Measurements from ENCODE around the gene IGSF23. TPM values are rescaled to one million over a fixed set of nuclear protein-coding genes. Genes with fewer than 3 reads are reported as not detected.

Gene IGSF23
- total RNA-seq, 1 donor from 2014 or later, result not detected

DNA sequence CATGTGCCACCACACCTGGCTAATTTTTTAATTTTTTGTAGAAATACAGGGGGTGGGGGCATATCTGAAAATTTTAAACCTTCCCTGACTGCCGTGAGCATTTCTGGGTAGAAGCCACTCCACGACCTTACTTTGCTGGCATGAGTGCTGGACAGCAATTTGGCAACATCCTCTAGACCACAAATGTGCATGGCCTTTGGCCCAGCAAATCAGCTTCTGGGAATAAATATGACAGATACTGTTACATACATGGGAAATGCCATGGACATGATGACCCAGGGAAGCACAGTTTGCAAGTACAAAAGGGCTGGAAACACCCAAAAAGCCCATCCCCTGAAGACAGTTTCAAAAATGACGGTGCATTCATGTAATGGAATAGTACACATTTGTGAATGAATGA is 27.2 kb downstream of the IGSF23 start:
- peak; percentile 70 to 82 for DNase-seq (ENCODE audit: low read depth in 2 of 2)

DNA sequence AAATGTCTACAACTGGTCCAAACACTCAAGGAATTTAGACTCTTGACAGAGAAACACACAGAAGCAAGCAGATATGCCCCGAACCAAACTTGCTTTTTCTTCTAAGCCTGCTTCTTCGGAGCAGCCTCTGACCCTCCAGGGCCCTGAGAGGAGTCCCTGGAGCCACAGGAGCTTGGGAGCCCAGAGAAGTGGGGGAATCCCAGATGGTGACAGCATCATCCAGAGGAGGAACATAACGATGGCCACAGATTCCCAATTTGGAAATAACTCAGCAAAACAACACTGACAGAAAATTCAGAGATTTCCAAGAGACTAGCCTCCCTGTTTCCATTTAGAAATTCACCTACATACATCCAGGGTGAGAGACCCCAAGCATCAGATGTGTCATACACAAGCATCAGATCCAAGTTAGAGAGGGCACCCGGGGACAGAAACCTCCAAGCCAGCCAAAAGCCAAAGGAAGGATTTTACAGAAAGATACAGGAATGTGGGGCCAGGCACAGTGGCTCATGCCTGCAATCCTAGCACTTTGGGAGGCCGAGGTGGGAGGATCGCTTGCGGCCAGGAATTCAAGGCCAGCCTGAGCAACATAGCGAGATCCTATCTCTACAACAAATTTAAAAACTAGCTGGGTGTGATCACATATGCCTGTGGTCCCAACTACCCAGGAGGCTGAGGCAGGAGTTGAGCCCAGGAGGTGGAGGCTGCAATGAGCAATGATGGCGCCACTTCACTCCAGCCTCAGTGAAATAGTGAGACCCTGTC is 28.3 kb downstream of the IGSF23 start:
- DNase-seq (ENCODE audit: low read depth in 2 of 2), result no peak

DNA sequence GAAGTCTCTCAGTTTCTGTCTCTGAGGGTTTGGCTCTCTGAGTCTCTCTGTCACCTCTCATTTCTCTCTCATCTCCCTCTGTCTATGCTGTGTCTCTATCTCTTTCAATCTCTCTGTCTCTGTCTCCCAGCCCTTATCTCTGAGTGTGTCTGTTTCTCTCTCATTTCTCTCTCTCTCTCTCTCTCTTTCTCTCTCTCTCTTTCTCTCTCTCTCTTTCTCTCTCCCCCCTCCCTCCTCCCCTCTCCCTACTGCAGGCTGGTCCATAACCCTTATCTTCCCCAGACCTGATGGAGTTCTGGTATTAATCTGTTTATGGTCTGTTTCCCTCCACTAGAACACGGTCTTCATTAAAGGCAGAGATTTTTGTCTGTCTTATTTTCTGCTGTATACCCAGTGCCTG is 29.0 kb downstream of the IGSF23 start:
- no peak for DNase-seq (ENCODE audit: low read depth in 2 of 2)

DNA sequence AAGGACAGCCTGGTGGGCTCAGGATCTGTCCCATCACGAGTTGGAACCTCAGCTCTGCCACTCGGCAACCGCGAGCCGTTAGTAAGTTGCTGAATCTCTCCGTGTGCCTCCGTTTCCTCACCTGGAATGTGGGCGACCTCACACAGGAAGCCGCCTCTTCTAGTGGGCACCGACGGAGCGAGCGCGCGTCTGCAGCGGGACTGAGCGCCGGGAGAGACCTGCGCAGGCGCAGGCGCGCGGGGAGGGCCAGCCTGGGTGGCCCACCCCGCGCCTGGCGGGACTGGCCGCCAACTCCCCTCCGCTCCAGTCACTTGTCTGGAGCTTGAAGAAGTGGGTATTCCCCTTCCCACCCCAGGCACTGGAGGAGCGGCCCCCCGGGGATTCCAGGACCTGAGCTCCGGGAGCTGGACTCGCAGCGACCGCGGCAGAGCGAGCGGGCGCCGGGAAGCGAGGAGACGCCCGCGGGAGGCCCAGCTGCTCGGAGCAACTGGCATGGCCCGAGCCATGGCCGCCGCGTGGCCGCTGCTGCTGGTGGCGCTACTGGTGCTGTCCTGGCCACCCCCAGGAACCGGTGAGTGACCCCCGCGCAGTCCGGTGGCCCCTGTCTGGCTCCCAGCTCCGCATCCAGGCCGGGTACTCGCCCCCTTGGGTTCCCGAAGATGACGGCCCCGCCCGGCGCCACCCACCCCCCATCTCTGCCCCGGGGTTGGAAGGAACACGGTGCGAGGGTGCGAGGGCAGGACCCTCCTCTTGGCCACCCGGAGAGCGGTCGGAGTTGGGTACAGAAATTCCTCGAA is 30.4 kb downstream of the IGSF23 start, which contains the start of gene PVR:
PVR (plus strand) TSS at position 306 of the 797 bp plus-strand sequence; CDS start at position 493, 187 bp downstream.
- peak; percentile 81 to 88 for DNase-seq (ENCODE audit: low read depth in 2 of 2)

DNA sequence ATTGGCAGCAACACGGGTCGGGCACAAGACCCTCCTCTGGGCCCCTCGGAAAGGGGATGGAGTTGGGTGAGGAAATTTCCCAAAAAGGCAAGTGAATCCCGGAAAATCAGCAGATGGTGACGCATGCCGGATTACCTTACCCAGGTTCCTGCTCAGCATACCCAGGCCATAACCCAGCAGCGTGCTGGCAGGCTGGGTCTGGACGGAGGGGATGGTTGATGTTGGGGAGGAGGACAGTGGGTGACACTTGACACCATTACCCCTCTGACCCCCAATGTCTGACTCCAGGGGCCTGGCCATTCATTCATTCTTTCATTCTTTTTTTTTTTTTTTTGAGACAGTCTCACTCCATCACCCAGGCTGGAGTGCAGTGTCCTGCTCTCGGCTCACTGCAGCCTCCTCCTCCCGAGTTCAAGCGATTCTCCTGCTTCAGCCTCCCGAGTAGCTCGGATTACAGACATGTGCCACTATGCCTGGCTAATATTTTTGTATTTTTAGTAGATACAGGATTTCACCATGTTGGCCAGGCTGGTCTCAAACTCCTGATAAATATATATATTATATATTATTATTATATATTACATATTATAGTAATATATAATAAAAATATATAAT is 31.1 kb downstream of the IGSF23 start:
- peak; percentile 62 to 67 for DNase-seq (ENCODE audit: low read depth in 2 of 2)

DNA sequence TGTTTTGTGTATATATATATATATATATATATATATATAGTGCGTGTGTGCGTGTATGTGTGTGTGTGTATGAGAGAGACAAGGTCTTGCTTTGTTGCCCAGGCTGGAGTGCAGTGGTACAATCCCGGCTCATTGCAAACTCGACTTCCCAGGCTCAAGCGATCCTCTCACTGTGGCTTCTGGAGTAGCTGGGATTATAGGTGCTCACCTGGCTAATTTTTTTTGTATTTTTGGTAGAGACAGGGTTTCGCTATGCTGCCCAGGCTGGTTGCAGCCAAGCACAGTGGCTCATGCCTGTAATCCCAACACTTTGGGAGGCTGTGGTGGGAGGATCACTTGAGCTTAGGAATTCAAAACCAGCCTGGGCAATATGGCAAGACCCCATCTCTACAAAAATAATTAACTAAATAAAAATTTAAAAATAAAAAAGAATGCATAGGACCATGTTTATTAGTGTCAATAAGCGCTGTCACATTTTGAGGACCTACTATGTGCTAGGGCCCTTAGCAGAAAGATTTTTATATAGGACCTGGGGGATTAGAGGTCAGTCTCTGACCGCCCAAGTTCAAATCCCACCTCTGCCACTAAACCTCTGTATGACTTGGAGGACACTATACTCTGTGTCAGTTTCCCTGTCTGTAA is 32.2 kb downstream of the IGSF23 start:
- no peak for DNase-seq (ENCODE audit: low read depth in 2 of 2)

DNA sequence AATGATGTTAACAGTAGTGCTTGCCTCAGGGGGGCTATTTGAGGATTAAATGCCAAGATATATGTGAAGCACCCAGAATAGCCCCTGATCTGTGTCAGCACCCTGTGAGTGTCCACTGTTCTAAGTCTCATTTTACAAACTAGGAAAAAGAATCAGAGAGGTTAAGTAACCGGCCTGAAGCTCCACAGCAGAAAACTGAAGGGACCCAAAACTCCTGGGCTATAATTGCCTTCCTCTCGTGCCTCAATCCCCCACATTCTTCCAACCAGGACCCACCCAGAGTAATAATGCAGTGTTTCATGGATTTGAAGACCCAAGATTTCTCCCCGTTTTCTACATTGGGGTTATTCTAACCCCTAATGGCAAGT is 32.7 kb downstream of the IGSF23 start:
- DNase-seq (ENCODE audit: low read depth in 2 of 2), result no peak

DNA sequence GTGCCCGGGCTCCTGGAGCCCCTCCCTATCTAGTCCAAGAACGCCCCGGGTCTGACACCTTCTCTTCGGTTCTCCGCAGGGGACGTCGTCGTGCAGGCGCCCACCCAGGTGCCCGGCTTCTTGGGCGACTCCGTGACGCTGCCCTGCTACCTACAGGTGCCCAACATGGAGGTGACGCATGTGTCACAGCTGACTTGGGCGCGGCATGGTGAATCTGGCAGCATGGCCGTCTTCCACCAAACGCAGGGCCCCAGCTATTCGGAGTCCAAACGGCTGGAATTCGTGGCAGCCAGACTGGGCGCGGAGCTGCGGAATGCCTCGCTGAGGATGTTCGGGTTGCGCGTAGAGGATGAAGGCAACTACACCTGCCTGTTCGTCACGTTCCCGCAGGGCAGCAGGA is 33.8 kb downstream of the IGSF23 start:
- no peak for DNase-seq (ENCODE audit: low read depth in 2 of 2)

DNA sequence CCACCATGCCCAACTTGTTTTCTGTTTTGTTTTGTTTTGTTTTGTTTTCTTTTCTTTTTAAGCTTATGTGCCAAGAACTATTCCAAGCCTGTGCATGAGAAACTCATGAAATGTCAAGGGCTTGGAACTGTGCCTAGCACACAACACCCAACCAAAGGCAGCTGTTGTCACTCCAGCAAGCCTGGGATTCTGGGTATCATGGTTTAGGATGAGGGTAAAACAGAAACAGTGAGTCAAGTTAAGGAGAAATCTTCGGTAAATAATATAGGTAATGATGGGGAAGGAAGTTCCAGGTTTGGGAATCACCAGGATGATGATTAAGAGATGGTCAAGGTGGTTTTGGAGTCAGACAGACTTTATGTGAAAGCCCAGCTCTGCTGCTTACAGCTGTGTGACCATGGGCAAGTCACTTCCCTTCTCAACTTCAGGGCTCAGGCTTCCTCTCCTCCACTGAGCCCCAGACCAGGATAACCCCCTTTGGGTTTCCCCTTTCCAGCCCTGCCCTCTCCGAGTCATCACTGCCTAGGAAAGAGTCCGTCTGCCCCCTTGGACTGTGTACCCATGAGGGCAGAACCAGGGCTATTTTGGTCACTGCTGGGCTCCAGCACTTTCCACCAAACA is 35.4 kb downstream of the IGSF23 start:
- peak; percentile 30 to 55 for DNase-seq (ENCODE audit: low read depth in 2 of 2)

DNA sequence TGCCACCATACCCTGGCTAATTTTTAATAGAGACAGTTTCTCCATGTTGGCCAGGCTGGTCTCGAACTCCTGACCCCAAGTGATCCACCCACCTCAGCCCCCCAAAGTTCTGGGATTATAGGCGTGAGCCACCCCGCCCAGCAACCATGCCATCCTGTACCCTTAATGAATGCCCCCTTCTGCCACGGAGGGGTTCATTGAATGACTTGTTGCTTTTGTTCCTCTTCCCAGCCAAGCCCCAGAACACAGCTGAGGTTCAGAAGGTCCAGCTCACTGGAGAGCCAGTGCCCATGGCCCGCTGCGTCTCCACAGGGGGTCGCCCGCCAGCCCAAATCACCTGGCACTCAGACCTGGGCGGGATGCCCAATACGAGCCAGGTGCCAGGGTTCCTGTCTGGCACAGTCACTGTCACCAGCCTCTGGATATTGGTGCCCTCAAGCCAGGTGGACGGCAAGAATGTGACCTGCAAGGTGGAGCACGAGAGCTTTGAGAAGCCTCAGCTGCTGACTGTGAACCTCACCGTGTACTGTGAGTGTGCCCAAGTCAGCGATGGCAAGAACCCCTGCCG is 36.3 kb downstream of the IGSF23 start:
- DNase-seq (ENCODE audit: low read depth in 2 of 2), result no peak

DNA sequence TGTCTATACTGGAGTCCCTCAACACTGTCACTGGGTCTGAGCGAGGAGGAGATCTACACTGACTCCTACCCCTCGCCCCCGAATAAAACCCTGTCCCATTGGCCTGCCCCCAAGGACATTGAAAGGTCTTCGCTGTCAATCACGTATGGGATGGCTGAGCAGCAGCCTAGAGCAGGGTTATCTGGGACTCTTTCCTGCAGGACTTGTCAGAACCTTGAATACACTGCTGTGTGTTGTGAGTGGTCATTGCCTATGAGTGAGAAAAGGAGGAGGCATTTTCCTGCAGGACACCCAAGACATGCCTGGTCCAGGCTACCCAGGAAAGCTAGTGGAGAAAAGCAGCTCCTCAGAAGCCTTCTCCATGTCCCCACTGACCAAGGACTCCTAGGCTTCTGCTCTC is 40.0 kb downstream of the IGSF23 start:
- DNase-seq (ENCODE audit: low read depth in 2 of 2), result no peak

DNA sequence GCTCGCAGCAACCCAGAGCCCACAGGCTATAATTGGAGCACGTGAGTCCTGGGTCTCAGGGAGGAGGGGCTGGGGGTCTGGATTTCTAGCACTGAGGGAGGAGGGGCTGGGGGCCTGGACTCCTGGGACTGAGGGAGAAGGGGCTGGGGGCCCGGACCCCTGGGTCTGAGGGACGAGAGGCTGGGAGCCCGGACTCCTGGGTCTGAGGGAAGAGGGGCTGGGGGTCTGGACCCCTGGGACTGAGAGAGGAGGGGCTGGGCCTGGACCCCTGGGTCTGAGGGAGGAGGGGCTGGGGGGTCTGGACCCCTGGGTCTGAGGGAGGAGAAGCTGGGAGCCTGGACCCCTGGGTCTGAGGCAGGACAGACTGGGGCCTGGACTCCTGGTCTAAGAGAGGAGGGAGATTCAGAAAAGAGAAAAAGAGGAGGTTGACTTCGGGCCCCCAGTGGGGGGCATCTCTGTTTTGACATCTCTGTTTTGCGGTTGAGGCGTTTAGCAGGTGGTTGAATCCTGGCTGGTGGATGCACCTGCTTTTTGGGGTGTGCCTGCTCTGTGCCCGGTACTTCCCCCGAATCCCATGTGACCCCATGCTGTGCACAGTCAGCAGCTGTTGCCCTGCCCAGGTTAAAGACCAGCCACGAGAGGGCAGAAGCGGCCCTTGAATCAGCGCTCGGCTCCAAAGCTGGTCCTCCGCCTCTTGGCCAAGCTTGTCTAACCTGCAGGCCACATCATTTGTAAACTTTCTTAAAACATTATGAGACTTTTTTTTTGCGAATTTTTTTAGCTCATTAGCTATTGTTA is 40.8 kb downstream of the IGSF23 start:
- peak; percentile 77 for DNase-seq (ENCODE audit: low read depth in 2 of 2)

DNA sequence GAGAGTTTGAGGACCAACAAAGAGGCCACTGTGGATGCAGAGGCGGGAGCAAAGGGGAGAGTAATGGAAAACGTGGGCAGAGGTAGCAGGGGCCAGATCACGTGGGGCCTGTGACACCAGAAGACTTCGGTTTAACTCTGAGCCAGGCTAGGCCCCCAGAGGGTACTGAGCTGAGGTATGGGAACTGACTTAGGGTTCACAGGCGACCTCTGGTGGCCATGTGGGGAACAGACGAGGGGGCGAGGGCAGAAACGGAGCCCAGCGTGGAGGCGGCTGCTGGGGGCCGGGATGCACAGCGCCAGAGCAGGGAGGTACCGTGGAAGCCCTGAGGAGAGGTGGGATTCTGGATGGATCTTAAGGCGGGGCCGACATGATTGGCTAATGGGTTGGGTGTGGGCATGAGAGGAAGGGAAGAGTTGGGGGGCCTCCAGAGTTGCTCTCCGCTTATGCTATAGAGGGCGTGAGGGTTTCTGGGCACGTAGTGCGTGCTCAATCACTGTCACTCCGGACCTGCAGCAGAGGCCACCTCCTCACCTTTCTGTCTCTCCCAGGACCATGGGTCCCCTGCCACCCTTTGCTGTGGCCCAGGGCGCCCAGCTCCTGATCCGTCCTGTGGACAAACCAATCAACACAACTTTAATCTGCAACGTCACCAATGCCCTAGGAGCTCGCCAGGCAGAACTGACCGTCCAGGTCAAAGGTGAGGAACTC is 44.0 kb downstream of the IGSF23 start:
- peak; percentile 68 to 76 for DNase-seq (ENCODE audit: low read depth in 2 of 2)

DNA sequence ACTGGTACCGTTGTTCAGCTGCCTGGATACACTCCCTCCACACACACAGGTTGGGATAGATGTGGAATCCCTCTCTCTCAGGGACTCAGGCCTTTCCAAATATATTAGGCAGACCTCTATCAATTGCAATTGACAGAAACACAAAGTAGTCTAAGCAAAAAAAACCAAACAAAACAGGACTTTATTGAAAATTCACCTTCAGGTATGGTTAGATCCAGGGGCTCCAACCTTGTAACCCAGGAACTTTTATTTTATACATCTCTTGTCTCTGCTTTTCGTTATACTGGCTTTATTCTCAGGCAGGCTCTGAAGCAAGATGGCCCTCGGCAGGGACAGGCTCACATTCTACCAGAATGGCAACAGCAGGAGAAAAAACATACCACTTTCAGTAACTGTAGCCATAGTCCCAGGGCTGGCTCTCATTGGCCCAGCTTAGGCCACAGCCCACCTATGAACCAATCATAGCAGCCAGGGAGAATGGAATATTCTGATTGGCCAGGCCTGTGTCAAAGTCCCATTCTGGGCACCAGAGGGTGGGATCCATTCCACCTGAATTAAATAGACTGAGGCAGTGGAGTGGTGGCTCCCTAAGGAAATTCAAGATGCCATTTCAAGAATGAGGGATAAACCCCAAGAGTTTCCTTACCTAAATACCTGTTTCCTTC is 44.8 kb downstream of the IGSF23 start:
- DNase-seq (ENCODE audit: low read depth in 2 of 2), result peak in 1 of 2 donors; percentile 47

DNA sequence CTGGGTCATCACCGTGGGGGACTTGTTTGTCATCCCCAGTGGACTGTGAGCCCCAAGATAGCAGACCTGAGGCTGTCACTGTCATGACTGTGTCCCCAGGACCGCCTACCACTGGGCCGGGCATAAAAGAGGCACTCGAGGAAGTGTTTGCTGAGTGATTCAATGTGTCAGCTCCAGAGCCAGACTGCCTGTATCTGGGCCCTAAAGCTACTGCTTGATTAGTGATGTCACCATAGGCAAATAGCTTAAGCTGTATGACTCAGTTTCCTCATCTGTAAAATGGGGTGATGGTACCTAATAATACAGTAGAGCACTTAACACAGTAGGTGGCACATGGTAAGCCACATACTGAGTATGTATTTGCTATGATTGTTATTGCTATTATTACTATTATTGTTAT is 46.7 kb downstream of the IGSF23 start:
- DNase-seq (ENCODE audit: low read depth in 2 of 2), result no peak

DNA sequence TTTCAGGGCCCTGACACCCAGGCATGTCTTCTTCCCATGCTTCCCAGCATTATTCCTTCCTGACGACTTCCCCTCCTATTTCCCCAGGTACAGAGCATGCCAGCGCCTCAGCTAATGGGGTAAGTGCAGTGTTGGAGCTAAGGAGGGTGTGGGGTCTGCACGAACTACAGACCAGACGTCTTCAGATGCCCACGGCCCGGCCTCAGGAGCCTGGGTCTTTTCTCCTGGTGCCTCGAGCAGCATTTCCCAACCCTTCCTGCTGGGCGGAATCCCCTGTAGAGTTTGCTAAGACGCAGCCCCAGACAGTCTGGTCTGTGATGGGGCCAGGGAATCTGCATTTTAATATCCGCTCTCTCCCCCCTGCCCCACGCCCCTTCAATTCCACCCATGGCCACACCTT is 47.8 kb downstream of the IGSF23 start:
- DNase-seq (ENCODE audit: low read depth in 2 of 2), result no peak

DNA sequence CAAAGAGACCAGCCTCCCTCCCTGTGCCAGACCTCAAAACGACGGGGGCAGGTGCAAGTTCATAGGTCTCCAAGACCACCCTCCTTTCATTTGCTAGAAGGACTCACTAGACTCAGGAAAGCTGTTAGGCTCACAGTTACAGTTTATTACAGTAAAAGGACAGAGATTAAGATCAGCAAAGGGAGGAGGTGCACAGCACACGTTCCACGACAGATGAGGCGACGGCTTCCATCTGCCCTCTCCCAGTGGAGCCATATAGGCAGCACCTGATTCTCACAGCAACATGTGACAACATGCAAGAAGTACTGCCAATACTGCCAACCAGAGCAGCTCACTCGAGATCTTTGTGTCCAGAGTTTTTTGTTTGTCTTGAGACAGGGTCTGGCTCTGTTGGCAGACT is 48.5 kb downstream of the IGSF23 start:
- DNase-seq (ENCODE audit: low read depth in 2 of 2), result no peak

DNA sequence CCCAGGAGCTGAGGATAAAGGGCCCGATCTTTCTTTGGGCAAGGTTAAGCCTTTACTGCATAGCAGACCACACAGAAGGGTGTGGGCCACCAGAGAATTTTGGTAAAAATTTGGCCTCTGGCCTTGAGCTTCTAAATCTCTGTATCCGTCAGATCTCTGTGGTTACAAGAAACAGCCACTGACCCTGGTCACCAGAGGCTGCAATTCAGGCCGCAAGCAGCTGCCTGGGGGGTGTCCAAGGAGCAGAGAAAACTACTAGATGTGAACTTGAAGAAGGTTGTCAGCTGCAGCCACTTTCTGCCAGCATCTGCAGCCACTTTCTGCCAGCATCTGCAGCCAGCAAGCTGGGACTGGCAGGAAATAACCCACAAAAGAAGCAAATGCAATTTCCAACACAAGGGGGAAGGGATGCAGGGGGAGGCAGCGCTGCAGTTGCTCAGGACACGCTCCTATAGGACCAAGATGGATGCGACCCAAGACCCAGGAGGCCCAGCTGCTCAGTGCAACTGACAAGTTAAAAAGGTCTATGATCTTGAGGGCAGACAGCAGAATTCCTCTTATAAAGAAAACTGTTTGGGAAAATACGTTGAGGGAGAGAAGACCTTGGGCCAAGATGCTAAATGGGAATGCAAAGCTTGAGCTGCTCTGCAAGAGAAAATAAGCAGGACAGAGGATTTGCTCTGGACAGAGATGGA is 49.5 kb downstream of the IGSF23 start:
- DNase-seq (ENCODE audit: low read depth in 2 of 2), result no peak
